ENCODE measurements around the gene ZNF296. TPM values are rescaled to one million over a fixed set of nuclear protein-coding genes. Genes with fewer than 3 reads are reported as not detected.
A peak's percentile ranks its signal among the peaks of the same experiment; 100 is the strongest.

Gene ZNF296
- total RNA-seq, 1 experiment from 2014 or later: 13.8 TPM

DNA sequence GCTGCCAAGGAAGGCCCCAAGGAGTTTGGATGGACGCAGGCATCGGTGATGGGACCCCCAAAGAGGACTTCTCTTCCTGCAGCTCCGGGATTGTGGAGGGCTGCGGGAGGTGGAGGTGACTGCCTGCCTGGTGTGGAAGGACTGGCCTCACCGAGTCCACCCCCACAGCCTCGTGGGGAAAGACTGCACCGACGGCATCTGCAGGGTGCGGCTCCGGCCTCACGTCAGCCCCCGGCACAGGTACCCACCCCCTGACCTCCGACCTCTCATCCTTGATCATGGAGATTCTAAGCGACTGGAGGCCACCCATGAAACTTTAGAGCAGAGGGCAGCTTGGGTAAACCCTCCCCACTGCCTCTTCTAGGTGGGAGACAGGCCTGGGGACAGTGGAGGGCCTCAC, 54.3 kb downstream of the ZNF296 start:
- ChIA-PET CTCF (interaction anchor here (1.6 kb wide), 1 partner anchor 38 kb away, joined by 5 read pairs; no protein-coding TSS in a partner anchor), POLR2A (interaction anchor here (0.6 kb wide), 1 partner anchor 93 kb away, joined by 3 read pairs; no protein-coding TSS in a partner anchor)
- no peak for ATAC-seq
- Mint-ChIP-seq H3K27me3 (ENCODE audit: low read depth) (no peaks in the 10 kb centered on the region; the same call in 1 of the 2 replicates), H3K27ac (peak overlapping the region; percentile 36; the same call in 1 of the 2 replicates), H3K36me3 (no peaks in the 10 kb centered on the region), H3K4me3 (no peak overlapping the region), H3K9me3 (no peaks in the 10 kb centered on the region), H3K4me1 (peaks cover 8% of the 10 kb centered on the region)
- TF ChIP-seq TCF7 (CRISPR knock-in tag; IDR thresholded peaks at IDR 0.05; ENCODE audit: low read depth): no peak
- no peak for DNase-seq (ENCODE audit: low spot score)

Other genes with a start within 250 kb of the ZNF296 start
- 164 to 170 TPM (median 168 TPM) in 3 replicates for gene NECTIN2, start 230.2 kb downstream of the ZNF296 start, total RNA-seq (2021)
- 166 to 221 TPM (median 181 TPM) in 3 replicates for gene TOMM40, start 185.2 kb downstream of the ZNF296 start, total RNA-seq (2021)
- gene APOE, start 170.7 kb downstream of the ZNF296 start, total RNA-seq (2021): 815 to 837 TPM (median 824 TPM) in 3 replicates
- 76.2 to 101 TPM (median 86.5 TPM) in 3 replicates for gene APOC1, start 161.9 kb downstream of the ZNF296 start, total RNA-seq (2021)
- gene APOC4, start 134.2 kb downstream of the ZNF296 start, total RNA-seq (2021): not detected in 3 replicates
- gene APOC2, start 130.4 kb downstream of the ZNF296 start, total RNA-seq (2021): 0.66 to 0.81 TPM in 2 of 3 replicates, not detected in the other
- gene CLPTM1, start 121.1 kb downstream of the ZNF296 start, total RNA-seq (2021): 75.9 to 85.6 TPM (median 76.4 TPM) in 3 replicates
- 8.9 to 10.6 TPM (median 9.9 TPM) in 3 replicates for gene RELB, start 75.0 kb downstream of the ZNF296 start, total RNA-seq (2021)
- gene CLASRP, start 37.4 kb downstream of the ZNF296 start, total RNA-seq (2021): 85.0 to 88.9 TPM (median 88.0 TPM) in 3 replicates
- 55.0 to 60.3 TPM (median 55.3 TPM) in 3 replicates for gene GEMIN7, start 2.8 kb upstream of the ZNF296 start, total RNA-seq (2021)
- 34.5 to 35.9 TPM (median 35.4 TPM) in 3 replicates for gene PPP1R37, start 16.7 kb upstream of the ZNF296 start, total RNA-seq (2021)
- gene NKPD1, start 84.5 kb upstream of the ZNF296 start, total RNA-seq (2021): 0.57 to 1.1 TPM (median 0.76 TPM) in 3 replicates
- gene TRAPPC6A, start 101.8 kb upstream of the ZNF296 start, total RNA-seq (2021): 59.7 to 75.8 TPM (median 67.1 TPM) in 3 replicates
- 9.0 to 10.8 TPM (median 10.0 TPM) in 3 replicates for gene BLOC1S3, start 102.3 kb upstream of the ZNF296 start, total RNA-seq (2021)
- gene EXOC3L2, start 168.9 kb upstream of the ZNF296 start, total RNA-seq (2021): 2.7 to 3.5 TPM (median 3.1 TPM) in 3 replicates
- gene MARK4, start 174.8 kb upstream of the ZNF296 start, total RNA-seq (2021): 58.5 to 60.8 TPM (median 58.6 TPM) in 3 replicates
- not detected in 3 replicates for gene CKM, start 246.4 kb upstream of the ZNF296 start, total RNA-seq (2021)